ENCODE results near the gene TSC22D1.

DNA sequence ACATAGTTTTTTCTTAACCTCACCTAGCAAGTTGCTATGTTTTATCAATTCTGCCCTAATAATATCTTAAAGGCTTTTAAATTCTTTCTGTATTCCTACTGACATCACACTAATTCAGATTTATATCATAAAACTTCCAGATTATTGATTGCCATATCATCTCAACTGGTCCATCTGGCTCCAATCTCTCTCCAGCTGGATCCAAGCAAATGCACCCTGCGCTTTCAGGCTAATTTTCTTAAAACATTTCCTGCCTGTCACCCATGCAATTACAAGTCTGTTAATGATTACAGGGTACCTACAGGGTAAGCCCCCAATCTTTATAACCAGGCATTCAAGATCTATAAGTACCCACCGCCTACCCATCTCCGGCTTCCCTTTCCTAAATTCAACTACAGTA lies 107.3 kb downstream of the TSC22D1 start:
- TF ChIP-seq, protein P1, sequence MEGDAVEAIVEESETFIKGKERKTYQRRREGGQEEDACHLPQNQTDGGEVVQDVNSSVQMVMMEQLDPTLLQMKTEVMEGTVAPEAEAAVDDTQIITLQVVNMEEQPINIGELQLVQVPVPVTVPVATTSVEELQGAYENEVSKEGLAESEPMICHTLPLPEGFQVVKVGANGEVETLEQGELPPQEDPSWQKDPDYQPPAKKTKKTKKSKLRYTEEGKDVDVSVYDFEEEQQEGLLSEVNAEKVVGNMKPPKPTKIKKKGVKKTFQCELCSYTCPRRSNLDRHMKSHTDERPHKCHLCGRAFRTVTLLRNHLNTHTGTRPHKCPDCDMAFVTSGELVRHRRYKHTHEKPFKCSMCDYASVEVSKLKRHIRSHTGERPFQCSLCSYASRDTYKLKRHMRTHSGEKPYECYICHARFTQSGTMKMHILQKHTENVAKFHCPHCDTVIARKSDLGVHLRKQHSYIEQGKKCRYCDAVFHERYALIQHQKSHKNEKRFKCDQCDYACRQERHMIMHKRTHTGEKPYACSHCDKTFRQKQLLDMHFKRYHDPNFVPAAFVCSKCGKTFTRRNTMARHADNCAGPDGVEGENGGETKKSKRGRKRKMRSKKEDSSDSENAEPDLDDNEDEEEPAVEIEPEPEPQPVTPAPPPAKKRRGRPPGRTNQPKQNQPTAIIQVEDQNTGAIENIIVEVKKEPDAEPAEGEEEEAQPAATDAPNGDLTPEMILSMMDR (IDR thresholded peaks at IDR 0.05): no peak
- TF ChIP-seq POLR2AphosphoS5 (IDR thresholded peaks at IDR 0.05): no peak

Data from transverse colon (tissue), 4 donors.